PFSK-1 (cell line): ENCODE results near the gene PARD3B.

Experiments
- FOXP2 ChIP-seq: optimal IDR thresholded peaks from 2 replicates; pipeline ENCODE3; 2011; ENCODE audit warnings: borderline replicate concordance, control low read depth, inconsistent platforms; ENCODE audit not compliant: insufficient read depth; ENCODE audit errors: extremely low read length, extremely low read depth
- POLR2AphosphoS5 ChIP-seq: IDR thresholded peaks from 2 replicates; pipeline ENCODE4 v1.6.1; 2012; ENCODE audit warnings: low read depth, mild to moderate bottlenecking, control low read depth, low read length, moderate library complexity
- SIN3A ChIP-seq: IDR thresholded peaks from 2 replicates; pipeline ENCODE4 v1.6.1; 2012; ENCODE audit warnings: mild to moderate bottlenecking, low read length, moderate library complexity, borderline replicate concordance; ENCODE audit not compliant: insufficient read depth
- TAF1 ChIP-seq: IDR thresholded peaks from 2 replicates; pipeline ENCODE4 v1.6.1; 2012; ENCODE audit warnings: low read length, control low read depth, borderline replicate concordance; ENCODE audit not compliant: insufficient read depth
- TF ChIP-seq, protein P1 (sequence below), 2 experiments: IDR thresholded peaks; 2 replicates each; pipeline versions ENCODE4 v1.6.1 to v1.8.0; 2011 to 2012; ENCODE audit warnings: low read depth in 2 of 2, low read length in 2 of 2, control low read depth in 1 of 2, inconsistent platforms in 1 of 2, mild to moderate bottlenecking in 1 of 2, moderate library complexity in 1 of 2; ENCODE audit not compliant: insufficient read depth in 1 of 2

Gene PARD3B

DNA sequence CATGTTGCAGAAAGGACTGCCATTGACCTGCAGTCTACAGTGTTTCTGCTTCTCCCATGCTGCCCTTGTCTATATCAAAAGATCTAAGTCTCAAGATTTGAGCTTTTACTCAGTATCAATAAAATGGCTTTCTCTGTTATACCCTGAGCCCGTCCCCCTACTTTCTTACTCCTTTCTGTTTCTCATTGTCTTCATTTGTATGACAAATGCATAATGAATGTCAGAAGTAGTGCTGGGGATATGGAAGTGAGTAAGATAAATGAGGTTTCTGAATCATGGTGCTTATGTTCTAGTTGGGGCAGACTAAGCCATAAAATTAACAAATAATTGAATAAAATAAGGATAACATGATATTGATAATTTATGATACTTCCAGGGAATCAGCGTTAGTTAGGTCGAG is 128.6 kb downstream of the PARD3B start:
- TF ChIP-seq TAF1 (no peak), FOXP2 (no peak), SIN3A (no peak), POLR2AphosphoS5 (no peak)
- TF ChIP-seq, protein P1, sequence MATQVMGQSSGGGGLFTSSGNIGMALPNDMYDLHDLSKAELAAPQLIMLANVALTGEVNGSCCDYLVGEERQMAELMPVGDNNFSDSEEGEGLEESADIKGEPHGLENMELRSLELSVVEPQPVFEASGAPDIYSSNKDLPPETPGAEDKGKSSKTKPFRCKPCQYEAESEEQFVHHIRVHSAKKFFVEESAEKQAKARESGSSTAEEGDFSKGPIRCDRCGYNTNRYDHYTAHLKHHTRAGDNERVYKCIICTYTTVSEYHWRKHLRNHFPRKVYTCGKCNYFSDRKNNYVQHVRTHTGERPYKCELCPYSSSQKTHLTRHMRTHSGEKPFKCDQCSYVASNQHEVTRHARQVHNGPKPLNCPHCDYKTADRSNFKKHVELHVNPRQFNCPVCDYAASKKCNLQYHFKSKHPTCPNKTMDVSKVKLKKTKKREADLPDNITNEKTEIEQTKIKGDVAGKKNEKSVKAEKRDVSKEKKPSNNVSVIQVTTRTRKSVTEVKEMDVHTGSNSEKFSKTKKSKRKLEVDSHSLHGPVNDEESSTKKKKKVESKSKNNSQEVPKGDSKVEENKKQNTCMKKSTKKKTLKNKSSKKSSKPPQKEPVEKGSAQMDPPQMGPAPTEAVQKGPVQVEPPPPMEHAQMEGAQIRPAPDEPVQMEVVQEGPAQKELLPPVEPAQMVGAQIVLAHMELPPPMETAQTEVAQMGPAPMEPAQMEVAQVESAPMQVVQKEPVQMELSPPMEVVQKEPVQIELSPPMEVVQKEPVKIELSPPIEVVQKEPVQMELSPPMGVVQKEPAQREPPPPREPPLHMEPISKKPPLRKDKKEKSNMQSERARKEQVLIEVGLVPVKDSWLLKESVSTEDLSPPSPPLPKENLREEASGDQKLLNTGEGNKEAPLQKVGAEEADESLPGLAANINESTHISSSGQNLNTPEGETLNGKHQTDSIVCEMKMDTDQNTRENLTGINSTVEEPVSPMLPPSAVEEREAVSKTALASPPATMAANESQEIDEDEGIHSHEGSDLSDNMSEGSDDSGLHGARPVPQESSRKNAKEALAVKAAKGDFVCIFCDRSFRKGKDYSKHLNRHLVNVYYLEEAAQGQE (IDR thresholded peaks at IDR 0.05; ENCODE audit: insufficient read depth in 1 of 2, low read depth in 2 of 2, low read length in 2 of 2) = no peak

DNA sequence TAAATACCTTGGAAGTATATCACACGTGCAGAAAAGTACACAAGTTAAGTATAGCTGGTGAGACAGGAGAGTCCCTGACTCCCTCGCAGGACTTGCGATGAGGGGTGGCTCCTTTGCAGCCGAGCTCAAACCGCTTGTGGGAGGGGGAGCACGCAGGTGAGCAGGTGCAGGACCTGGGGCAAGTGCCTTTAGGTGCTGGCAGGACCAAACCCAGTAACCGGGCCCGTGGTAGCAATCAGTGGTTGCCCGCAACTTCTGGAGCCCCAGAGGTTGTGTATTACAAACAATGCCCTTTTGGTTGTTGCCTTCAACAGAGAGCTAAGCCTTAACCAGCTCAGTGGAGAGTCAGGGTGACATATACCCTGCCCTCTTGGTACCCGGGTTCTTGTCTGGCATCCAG is 132.8 kb downstream of the PARD3B start:
- TF ChIP-seq FOXP2 (no peak), SIN3A (no peak), TAF1 (no peak), POLR2AphosphoS5 (no peak)
- TF ChIP-seq, protein P1 (IDR thresholded peaks at IDR 0.05; ENCODE audit: insufficient read depth in 1 of 2, low read depth in 2 of 2, low read length in 2 of 2) = no peak

DNA sequence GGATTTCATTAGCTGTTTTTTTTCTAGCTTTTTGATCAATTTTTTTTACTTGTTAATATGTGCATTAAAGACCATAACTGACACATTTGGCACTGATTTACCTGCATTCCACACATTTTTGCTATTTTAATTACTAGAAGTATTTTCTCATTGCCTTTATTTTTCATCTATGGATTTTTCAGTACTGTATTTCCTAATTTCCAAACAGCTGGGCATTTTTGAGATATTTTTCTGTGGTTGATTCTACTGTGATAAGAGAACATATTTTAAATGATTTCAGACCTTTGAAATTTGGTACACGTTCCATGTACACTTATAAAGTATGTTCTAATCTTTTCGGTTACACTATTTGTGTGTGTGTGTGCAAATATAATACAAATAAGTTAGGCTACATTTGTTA is 135.3 kb downstream of the PARD3B start:
- TF ChIP-seq TAF1 = no peak
- no peak for TF ChIP-seq SIN3A
- no peak for TF ChIP-seq FOXP2
- no peak for TF ChIP-seq POLR2AphosphoS5
- TF ChIP-seq, protein P1 (IDR thresholded peaks at IDR 0.05; ENCODE audit: insufficient read depth in 1 of 2, low read depth in 2 of 2, low read length in 2 of 2) = no peak

DNA sequence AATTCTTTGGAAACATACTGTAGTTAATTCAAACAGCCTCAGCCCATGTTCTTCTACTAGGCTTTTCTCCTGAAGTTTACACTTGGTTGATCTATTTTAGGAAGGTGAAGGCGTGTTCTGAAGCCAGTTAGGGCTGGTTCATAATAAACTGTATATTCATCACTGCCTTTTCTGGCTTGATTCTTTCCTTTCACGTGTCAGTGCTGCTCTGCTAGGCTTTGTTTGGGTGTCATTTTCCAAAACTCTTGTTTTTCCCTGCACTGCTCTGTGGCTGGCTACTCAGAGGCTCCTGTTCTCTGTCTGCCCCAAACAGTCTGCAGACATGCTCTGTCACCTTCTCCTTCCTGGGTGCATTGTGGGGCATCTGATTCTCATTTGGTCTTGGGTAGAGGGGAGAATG is 136.1 kb downstream of the PARD3B start:
- TF ChIP-seq, protein P1 (IDR thresholded peaks at IDR 0.05; ENCODE audit: insufficient read depth in 1 of 2, low read depth in 2 of 2, low read length in 2 of 2) = no peak
- TF ChIP-seq SIN3A (no peak), TAF1 (no peak), FOXP2 (no peak), POLR2AphosphoS5 (no peak)

DNA sequence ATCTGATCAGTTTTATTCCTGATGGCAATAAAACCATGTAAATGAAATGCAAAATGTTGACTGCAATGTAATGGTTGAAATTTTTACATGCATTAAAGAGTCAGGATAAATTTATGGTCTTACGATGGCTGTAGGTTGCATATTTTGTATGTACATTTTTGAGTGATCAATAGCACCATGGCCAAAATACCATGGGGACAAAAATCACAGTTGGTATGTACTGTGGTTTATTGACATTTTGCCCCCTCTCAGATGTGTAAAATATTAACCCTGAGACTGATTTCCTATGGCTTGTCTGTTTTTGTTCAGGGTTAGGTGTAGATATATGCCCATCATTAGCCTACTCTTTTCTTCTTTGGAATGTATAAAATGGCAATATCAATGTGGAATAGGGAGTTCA is 138.1 kb downstream of the PARD3B start:
- TF ChIP-seq POLR2AphosphoS5 (no peak), FOXP2 (no peak), SIN3A (no peak), TAF1 (no peak)
- TF ChIP-seq, protein P1 (IDR thresholded peaks at IDR 0.05; ENCODE audit: insufficient read depth in 1 of 2, low read depth in 2 of 2, low read length in 2 of 2) = no peak
